Calu3 (cell line): ENCODE data around the gene KCNMB2. TPM values are rescaled to one million over a fixed set of nuclear protein-coding genes. Genes with fewer than 3 reads are reported as not detected.

Experiments used
- BruUV-seq: library from RNA; stranded (reverse); fragments of 400-500 nt; replicated peaks from 2 replicates; lab custom pipeline; 2021; lab: Mats Ljungman, UMichigan
- CTCF ChIA-PET: fragments of 300-600 bp; sonication (Branson Sonifier 250); formaldehyde crosslinking; loops from one replicate; lab custom pipeline; 2022; ENCODE audit warnings: antibody characterized with exemption; lab: Charles Lee
- DNase-seq: peaks from one replicate; pipeline ENCODE4 v3.0.0; 2022
- H3K27ac Mint-ChIP-seq: one replicate; pipeline ENCODE4 v1.8.0; 2022; ENCODE audit warnings: mixed read lengths; ENCODE audit not compliant: unreplicated experiment
- H3K27me3 Mint-ChIP-seq: one replicate; pipeline ENCODE4 v1.8.0; 2022; ENCODE audit warnings: mixed read lengths; ENCODE audit not compliant: unreplicated experiment
- H3K36me3 Mint-ChIP-seq: one replicate; pipeline ENCODE4 v1.8.0; 2022; ENCODE audit warnings: mild to moderate bottlenecking, moderate library complexity, mixed read lengths; ENCODE audit not compliant: insufficient read depth, unreplicated experiment
- H3K4me1 Mint-ChIP-seq: one replicate; pipeline ENCODE4 v1.8.0; 2022; ENCODE audit warnings: mild to moderate bottlenecking, low read depth, mixed read lengths; ENCODE audit not compliant: unreplicated experiment
- H3K4me3 Mint-ChIP-seq: one replicate; pipeline ENCODE4 v1.8.0; 2022; ENCODE audit warnings: mild to moderate bottlenecking, low read depth, moderate library complexity, mixed read lengths; ENCODE audit not compliant: unreplicated experiment
- H3K9me3 Mint-ChIP-seq: one replicate; pipeline ENCODE4 v1.8.0; 2022; ENCODE audit warnings: low read depth, mixed read lengths; ENCODE audit not compliant: unreplicated experiment
- intact Hi-C: fragments of 100-400 bp; cut with micrococcal nuclease; formaldehyde crosslinking; loops from one replicate; pipeline ENCODE4 v1.10.0; 2022; ENCODE audit not compliant: unreplicated experiment
- total RNA-seq: library from RNA; stranded (reverse); gene quantifications from 2 replicates; pipeline ENCODE4 v1.2.3, GENCODE V29; 2022
- TF ChIP-seq, protein P1 (sequence below): fragments of 200-600 bp; IDR thresholded peaks from one replicate; pipeline ENCODE4 v1.8.0; 2022; ENCODE audit warnings: antibody characterized with exemption; ENCODE audit not compliant: unreplicated experiment

Gene KCNMB2
- total RNA-seq, 1 experiment from 2014 or later, result not detected

GRCh38 chr3:178519701-178520100 is 16.5 kb upstream of the KCNMB2 start:
- no peak overlapping the region for H3K27ac Mint-ChIP-seq
- intact Hi-C loops, result no loop called here
- H3K9me3 Mint-ChIP-seq, result peaks cover 9% of the 10 kb centered on the region
- TF ChIP-seq, protein P1, sequence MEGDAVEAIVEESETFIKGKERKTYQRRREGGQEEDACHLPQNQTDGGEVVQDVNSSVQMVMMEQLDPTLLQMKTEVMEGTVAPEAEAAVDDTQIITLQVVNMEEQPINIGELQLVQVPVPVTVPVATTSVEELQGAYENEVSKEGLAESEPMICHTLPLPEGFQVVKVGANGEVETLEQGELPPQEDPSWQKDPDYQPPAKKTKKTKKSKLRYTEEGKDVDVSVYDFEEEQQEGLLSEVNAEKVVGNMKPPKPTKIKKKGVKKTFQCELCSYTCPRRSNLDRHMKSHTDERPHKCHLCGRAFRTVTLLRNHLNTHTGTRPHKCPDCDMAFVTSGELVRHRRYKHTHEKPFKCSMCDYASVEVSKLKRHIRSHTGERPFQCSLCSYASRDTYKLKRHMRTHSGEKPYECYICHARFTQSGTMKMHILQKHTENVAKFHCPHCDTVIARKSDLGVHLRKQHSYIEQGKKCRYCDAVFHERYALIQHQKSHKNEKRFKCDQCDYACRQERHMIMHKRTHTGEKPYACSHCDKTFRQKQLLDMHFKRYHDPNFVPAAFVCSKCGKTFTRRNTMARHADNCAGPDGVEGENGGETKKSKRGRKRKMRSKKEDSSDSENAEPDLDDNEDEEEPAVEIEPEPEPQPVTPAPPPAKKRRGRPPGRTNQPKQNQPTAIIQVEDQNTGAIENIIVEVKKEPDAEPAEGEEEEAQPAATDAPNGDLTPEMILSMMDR, result no peak
- CTCF ChIA-PET, result no interaction called here
- H3K4me1 Mint-ChIP-seq, result peaks cover 8% of the 10 kb centered on the region
- no peaks in the 10 kb centered on the region for H3K36me3 Mint-ChIP-seq
- no peak for DNase-seq
- H3K27me3 Mint-ChIP-seq, result no peaks in the 10 kb centered on the region
- H3K4me3 Mint-ChIP-seq, result no peak overlapping the region
- BruUV-seq, result no TSS peak

GRCh38 chr3:178520451-178520850 is 15.8 kb upstream of the KCNMB2 start:
- Mint-ChIP-seq H3K9me3 (peaks cover 6% of the 10 kb centered on the region), H3K36me3 (no peaks in the 10 kb centered on the region), H3K27me3 (no peaks in the 10 kb centered on the region), H3K4me3 (no peak overlapping the region), H3K4me1 (peaks cover 8% of the 10 kb centered on the region), H3K27ac (no peak overlapping the region)
- no TSS peak for BruUV-seq
- CTCF ChIA-PET, result no interaction called here
- TF ChIP-seq, protein P1, result no peak
- intact Hi-C loops, result no loop called here
- no peak for DNase-seq

GRCh38 chr3:178522200-178523052 is 13.8 kb upstream of the KCNMB2 start:
- intact Hi-C loops, result no loop called here
- H3K4me3 Mint-ChIP-seq, result no peak overlapping the region
- no peaks in the 10 kb centered on the region for H3K27me3 Mint-ChIP-seq
- H3K36me3 Mint-ChIP-seq, result no peaks in the 10 kb centered on the region
- TF ChIP-seq, protein P1, result no peak
- no peak for DNase-seq
- H3K27ac Mint-ChIP-seq, result no peak overlapping the region
- H3K9me3 Mint-ChIP-seq, result peaks cover 8% of the 10 kb centered on the region
- CTCF ChIA-PET, result no interaction called here
- peaks cover 8% of the 10 kb centered on the region for H3K4me1 Mint-ChIP-seq
- no TSS peak for BruUV-seq

DNA sequence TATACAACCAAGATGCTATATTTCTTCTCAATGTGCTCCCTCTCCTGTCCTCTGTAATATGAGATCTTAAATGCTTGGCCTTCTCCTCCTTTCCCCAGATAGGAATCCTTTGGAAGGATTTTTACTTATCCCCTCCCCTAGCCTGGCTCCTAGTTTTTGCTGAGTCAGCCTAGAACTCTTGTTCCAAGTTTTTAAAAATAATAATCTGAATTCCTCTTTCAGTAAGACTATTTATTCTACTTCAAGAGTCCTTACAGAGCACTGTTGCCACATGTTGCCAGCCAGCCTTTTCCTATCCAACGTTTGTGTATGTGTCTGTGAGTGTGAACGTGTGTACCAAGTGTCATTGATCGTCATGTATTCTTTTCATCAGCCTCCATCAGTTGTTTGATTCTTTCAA is 11.0 kb upstream of the KCNMB2 start:
- BruUV-seq, result no TSS peak
- Mint-ChIP-seq H3K27ac (no peak overlapping the region), H3K27me3 (no peaks in the 10 kb centered on the region), H3K9me3 (peaks cover 6% of the 10 kb centered on the region), H3K4me1 (no peaks in the 10 kb centered on the region), H3K4me3 (no peak overlapping the region), H3K36me3 (no peaks in the 10 kb centered on the region)
- CTCF ChIA-PET, result no interaction called here
- intact Hi-C loops, result no loop called here
- TF ChIP-seq, protein P1, result no peak
- DNase-seq, result no peak
